ENCODE data around the gene ANKMY1.

DNA sequence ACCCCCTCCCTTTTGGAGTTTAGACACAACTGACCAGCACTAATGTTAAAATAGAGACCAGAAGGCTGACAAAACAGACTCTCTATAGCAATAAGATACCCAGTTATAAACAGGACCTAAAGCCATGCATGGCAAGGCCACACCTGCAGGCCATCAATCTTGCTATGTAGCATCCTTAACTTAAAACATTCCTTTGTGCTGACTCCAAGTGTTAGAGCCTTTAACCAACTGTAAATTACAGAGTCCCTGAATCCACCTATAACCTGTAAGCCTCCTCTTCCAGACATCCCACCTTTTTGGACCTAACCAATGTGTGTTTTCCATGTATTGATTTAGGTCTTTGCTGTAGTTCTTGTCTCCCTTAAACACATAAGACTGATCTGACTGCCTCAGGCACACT, 17.9 kb downstream of the ANKMY1 start:
- TF ChIP-seq, protein P1, sequence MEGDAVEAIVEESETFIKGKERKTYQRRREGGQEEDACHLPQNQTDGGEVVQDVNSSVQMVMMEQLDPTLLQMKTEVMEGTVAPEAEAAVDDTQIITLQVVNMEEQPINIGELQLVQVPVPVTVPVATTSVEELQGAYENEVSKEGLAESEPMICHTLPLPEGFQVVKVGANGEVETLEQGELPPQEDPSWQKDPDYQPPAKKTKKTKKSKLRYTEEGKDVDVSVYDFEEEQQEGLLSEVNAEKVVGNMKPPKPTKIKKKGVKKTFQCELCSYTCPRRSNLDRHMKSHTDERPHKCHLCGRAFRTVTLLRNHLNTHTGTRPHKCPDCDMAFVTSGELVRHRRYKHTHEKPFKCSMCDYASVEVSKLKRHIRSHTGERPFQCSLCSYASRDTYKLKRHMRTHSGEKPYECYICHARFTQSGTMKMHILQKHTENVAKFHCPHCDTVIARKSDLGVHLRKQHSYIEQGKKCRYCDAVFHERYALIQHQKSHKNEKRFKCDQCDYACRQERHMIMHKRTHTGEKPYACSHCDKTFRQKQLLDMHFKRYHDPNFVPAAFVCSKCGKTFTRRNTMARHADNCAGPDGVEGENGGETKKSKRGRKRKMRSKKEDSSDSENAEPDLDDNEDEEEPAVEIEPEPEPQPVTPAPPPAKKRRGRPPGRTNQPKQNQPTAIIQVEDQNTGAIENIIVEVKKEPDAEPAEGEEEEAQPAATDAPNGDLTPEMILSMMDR (IDR thresholded peaks at IDR 0.05 in 8 of 11, conservative IDR thresholded peaks at IDR 0.05 in 3 of 11) = no peak
- TF ChIP-seq POLR2A (IDR thresholded peaks at IDR 0.05) (no peak), POLR2AphosphoS5 (IDR thresholded peaks at IDR 0.05) (no peak)

Measured in spleen (tissue), 7 donors.